Motor neuron (in vitro differentiated cells): ENCODE results near the gene DDIT3. TPM values are rescaled to one million over a fixed set of nuclear protein-coding genes. Genes with fewer than 3 reads are reported as not detected.

Experiments used
- ATAC-seq, 8 experiments: fragments of 200-7000 bp; cut with Tn5 transposase; replicated peaks in 6 of 8; 2 replicates each; pipeline ENCODE4 v1.8.0; 2021; ENCODE audit warnings: mild to moderate bottlenecking in 8 of 8, moderate library complexity in 8 of 8
- H3K27ac ChIP-seq, 2 donors: fragments of 250-450 bp; sonication (Bioruptor Pico); 2 replicates each; pipeline ENCODE4 v1.9.0; 2021; ENCODE audit warnings: antibody characterized with exemption in 2 of 2, mild to moderate bottlenecking in 2 of 2, moderate library complexity in 1 of 2
- H3K4me1 ChIP-seq, 2 donors: fragments of 250-450 bp; sonication (Bioruptor Pico); replicated peaks in 1 of 2; 2 replicates each; pipeline ENCODE4 v1.6.1; 2021; ENCODE audit warnings: antibody characterized with exemption in 2 of 2, mild to moderate bottlenecking in 2 of 2, moderate library complexity in 1 of 2
- H3K4me3 ChIP-seq, 5 donors: fragments of 250-450 bp; sonication (Bioruptor Pico); 2 replicates each; pipeline ENCODE4 v1.9.0; 2021; ENCODE audit warnings: antibody characterized with exemption in 5 of 5, mild to moderate bottlenecking in 5 of 5, moderate library complexity in 4 of 5
- WGBS, 10 experiments: fragments of 450-650 bp; shearing (Covaris generic); methylation state at CpG; one replicate each; pipeline ENCODE4 v1.0.0; 2022; 5-methylcytosine and 5-hydroxymethylcytosine counted together
- in situ Hi-C, 9 experiments: fragments of 400-800 bp; cut with MboI; loops; one replicate each; pipeline ENCODE4 v1.15.0; 2021; ENCODE audit warnings: low sequenced_read_pairs in 9 of 9, low pct_unique_long_range_greater_than_20kb in 2 of 9; ENCODE audit not compliant: unreplicated experiment in 9 of 9
- total RNA-seq, 8 experiments: library from RNA; unstranded; fragments of 300-600 nt; gene quantifications; 2 replicates each; pipeline versions ENCODE4 v1.2.3 to v1.2.4, GENCODE V29; 2022

The DDIT3 gene
- total RNA-seq, 8 experiments from 2014 or later: 31.9 to 244 (median 136) TPM

DNA sequence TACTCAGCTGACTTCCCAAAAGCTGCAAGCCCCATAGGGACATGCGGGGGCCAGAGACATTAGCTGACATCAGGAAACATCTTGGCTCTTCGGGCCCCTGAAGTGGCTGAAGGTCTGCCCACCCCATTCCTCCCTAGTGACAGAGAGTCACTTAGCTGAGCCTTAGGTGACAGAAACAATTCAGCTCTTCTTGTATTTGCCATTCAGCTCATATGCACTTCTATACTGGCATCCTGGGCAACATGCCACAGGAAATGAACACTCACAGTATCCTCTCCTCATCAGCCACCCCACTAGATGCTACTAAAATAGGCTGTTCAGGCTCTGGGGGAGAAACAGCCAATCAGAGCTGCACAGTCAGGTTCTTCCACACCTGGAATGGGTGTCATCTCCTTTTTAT lies 23.3 kb upstream of the DDIT3 start:
- ATAC-seq: no peak
- 67 to 100% (median 83%) methylated on average over 1 to 2 of the region's 2 CpGs; no CpG with 5 or more reads in 3 of the 10 experiments for WGBS, 10 experiments
- in situ Hi-C loops: no loop called here
- Histone ChIP-seq H3K27ac (no peak overlapping the region), H3K4me1 (peaks cover 29 to 34% of the 10 kb centered on the region in 2 donors), H3K4me3 (no peak overlapping the region)

- in situ Hi-C loops: no loop called here
- no peak overlapping the region for H3K27ac ChIP-seq
- peaks cover 29 to 34% of the 10 kb centered on the region in 2 donors for H3K4me1 ChIP-seq
- no peak overlapping the region for H3K4me3 ChIP-seq
- ATAC-seq: no peak
- 50 to 100% (median 63%) methylated on average over 1 to 2 of the region's 2 CpGs; no CpG with 5 or more reads in 4 of the 10 experiments for WGBS, 10 experiments
These were observed 21.4 kb upstream of the DDIT3 start for GRCh38 chr12:57541717-57542116.

DNA sequence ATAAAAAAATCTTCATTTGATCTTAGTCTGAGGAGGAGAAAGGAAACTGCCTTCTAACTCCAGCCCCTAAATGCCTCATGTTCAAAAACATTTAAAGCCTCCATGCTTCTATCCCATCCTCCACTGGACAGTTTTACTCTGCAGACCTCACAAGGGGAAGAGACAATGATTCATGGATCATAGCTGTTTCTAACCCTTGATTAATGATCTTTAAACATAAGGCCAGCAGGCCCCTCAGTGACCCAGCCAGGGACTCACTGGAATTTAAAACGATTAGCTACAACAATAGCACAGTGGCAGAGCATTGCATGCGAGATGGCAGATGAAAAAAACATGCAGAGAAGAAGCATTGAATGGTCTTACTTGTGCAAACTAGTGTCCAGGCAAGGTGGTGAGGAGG lies 20.7 kb upstream of the DDIT3 start:
- Histone ChIP-seq H3K4me1 (peaks cover 26 to 32% of the 10 kb centered on the region in 2 donors), H3K27ac (peak overlapping the region; percentile 1), H3K4me3 (no peak overlapping the region)
- in situ Hi-C loops: no loop called here
- ATAC-seq: peak in 6 of 8 experiments; percentile 30 to 92 (median 87)
- WGBS, 10 experiments: 0 to 53% (median 0%) methylated on average over 1 to 2 of the region's 2 CpGs; no CpG with 5 or more reads in 2 of the 10 experiments

DNA sequence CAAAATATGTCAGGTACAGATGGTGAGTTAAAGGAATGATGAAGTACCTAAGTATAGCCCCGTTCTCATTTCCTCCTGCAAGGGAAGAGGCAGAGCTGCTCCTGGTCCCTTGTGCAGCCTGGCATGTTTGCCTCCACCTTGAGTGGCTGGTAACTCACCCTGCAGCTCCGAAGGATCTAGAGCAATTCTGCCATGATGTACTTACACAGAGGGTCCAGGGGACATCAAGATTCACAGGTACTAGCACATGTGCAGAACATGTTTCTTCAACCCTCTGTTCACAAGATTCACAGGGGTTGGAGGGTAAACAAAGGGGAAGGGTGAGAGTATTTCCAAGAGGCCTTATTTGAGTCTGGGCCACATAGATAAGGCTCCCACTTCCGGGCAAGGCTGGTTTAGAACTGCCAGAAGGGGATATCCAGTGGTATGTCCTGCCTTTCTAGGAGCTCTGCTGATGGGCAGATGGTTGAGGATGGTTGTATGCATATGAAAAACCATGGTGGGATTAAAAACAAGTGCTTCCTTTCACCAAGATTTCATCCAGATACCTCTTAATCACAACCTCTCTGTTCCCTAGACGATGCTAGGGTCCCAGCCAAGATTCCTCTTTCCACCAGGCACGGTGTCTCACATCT lies 18.9 kb upstream of the DDIT3 start:
- Histone ChIP-seq H3K4me1 (peaks cover 19 to 25% of the 10 kb centered on the region in 2 donors), H3K27ac (peak overlapping the region in 1 of 2 donors; percentile 61), H3K4me3 (no peak overlapping the region)
- in situ Hi-C loops: no loop called here
- WGBS, 10 experiments: 70 to 100% (median 94%) methylated on average over 1 to 5 of the region's 5 CpGs; no CpG with 5 or more reads in 2 of the 10 experiments
- ATAC-seq: no peak

GRCh38 chr12:57536597-57536942 lies 16.3 kb upstream of the DDIT3 start:
- Histone ChIP-seq H3K4me3 (no peak overlapping the region), H3K4me1 (peaks cover 19 to 23% of the 10 kb centered on the region in 2 donors), H3K27ac (no peak overlapping the region)
- no peak for ATAC-seq
- in situ Hi-C loops: no loop called here
- 100% methylated on average over 1 of the region's 1 CpG; no CpG with 5 or more reads in 7 of the 10 experiments for WGBS, 10 experiments

DNA sequence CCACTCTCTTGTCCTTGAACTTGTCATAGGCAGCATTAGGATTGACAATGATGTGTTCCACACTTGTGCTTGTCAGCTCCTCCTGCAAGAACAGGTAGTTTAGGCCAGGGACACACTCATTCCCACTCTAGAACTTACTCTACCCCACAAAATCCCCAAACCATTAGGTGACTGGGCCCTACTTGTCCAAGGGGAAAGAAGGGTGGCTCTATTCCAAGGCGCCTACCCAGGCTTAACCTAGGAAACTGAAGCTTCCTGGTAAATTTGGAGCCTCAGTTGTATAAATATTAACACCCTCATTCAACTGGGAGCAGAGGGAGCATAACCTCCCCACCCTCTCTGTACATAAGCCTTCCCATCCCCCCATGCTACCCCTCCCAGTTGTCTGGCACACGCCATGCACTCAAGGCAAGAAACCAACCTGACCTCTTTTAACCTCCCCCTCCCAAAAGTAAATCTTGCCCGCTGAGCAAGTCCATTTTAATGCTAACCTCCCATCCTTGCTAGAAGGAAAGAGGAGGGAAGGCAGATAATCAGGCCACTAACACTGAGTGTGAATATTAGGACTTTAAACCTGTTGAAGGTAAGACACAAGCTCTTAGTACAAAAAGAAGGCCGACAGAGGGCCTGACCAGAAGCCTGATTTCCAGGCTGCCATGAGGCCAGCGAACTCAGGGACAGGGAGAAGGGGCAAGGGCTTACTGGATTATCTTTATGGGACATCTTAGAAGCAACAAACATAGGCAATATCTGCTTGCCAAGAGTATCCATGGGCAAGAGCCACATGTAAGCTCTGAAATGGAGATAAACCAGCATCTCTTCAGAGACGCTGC lies 15.7 kb upstream of the DDIT3 start:
- H3K4me1 ChIP-seq: peaks cover 13 to 17% of the 10 kb centered on the region in 2 donors
- in situ Hi-C loops: no loop called here
- no peak overlapping the region for H3K27ac ChIP-seq
- WGBS, 10 experiments: 0 to 100% (median 61%) methylated on average over 1 to 4 of the region's 6 CpGs; no CpG with 5 or more reads in 2 of the 10 experiments
- ATAC-seq: peak in 2 of 8 experiments; percentile 58 to 62
- no peak overlapping the region for H3K4me3 ChIP-seq

DNA sequence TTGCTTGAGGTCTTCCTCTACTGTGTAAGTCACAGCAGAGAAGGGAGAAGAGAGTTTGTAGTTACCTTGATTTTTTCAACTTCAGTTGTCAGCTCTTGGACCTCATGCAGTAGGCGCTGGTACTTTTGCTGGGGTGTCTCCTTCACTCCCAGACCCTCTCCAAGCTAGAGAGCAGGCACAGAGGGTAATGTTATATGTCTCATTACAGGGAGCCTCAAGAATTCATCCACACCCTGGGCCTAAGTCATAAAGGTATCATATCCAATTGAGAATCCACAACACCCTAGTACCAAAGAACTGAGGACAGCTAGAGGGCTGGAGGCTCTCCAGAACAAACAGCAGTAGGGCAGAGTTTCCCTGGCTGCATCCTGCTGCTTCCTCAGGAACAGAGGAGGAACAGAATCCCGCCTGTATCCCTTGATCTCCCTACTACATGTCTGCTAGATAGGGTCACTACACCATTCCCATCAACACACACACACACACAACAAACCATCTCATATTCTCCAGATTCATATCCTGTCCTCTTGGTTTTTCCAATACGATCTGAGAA lies 14.8 kb upstream of the DDIT3 start:
- 80 to 100% (median 100%) methylated on average over 1 to 2 of the region's 3 CpGs; no CpG with 5 or more reads in 2 of the 10 experiments for WGBS, 10 experiments
- no peak overlapping the region for H3K4me3 ChIP-seq
- H3K4me1 ChIP-seq: peaks cover 9 to 11% of the 10 kb centered on the region in 2 donors
- H3K27ac ChIP-seq: no peak overlapping the region
- ATAC-seq: no peak
- in situ Hi-C loops: no loop called here

- in situ Hi-C loops: no loop called here
- Histone ChIP-seq H3K4me3 (no peak overlapping the region), H3K4me1 (peaks cover 7 to 12% of the 10 kb centered on the region in 2 donors), H3K27ac (no peak overlapping the region)
- ATAC-seq: no peak
- 98 to 100% (median 100%) methylated on average over 1 to 5 of the region's 5 CpGs; no CpG with 5 or more reads in 4 of the 10 experiments for WGBS, 10 experiments
These were observed 13.9 kb upstream of the DDIT3 start for GRCh38 chr12:57534250-57534649.

GRCh38 chr12:57533108-57533507 lies 12.8 kb upstream of the DDIT3 start:
- no peak overlapping the region for H3K4me3 ChIP-seq
- H3K4me1 ChIP-seq: peaks cover 7 to 12% of the 10 kb centered on the region in 2 donors
- H3K27ac ChIP-seq: no peak overlapping the region
- WGBS, 10 experiments: 80 to 100% (median 90%) methylated on average over 1 to 5 of the region's 8 CpGs; no CpG with 5 or more reads in 7 of the 10 experiments
- ATAC-seq: no peak
- in situ Hi-C loops: no loop called here

- Histone ChIP-seq H3K4me3 (no peak overlapping the region), H3K4me1 (peaks cover 7 to 12% of the 10 kb centered on the region in 2 donors), H3K27ac (no peak overlapping the region)
- ATAC-seq: no peak
- in situ Hi-C loops: no loop called here
- WGBS, 10 experiments: 83% methylated on average over 1 of the region's 1 CpG; no CpG with 5 or more reads in 9 of the 10 experiments
These were observed 11.5 kb upstream of the DDIT3 start for GRCh38 chr12:57531836-57532235.

GRCh38 chr12:57530396-57531142 lies 10.3 kb upstream of the DDIT3 start:
- Histone ChIP-seq H3K27ac (peak overlapping the region; percentile 71 to 78), H3K4me1 (peaks cover 12 to 16% of the 10 kb centered on the region in 2 donors), H3K4me3 (no peak overlapping the region)
- ATAC-seq: no peak
- in situ Hi-C loops: no loop called here
- 84 to 100% (median 100%) methylated on average over 1 to 5 of the region's 5 CpGs; no CpG with 5 or more reads in 1 of the 10 experiments for WGBS, 10 experiments

- ATAC-seq: peak in 2 of 8 experiments; percentile 17 to 48
- H3K27ac ChIP-seq: peak overlapping the region; percentile 71 to 78
- H3K4me1 ChIP-seq: peaks cover 19 to 23% of the 10 kb centered on the region in 2 donors
- in situ Hi-C loops: no loop called here
- H3K4me3 ChIP-seq: no peak overlapping the region
- 33 to 80% (median 53%) methylated on average over 2 to 4 of the region's 6 CpGs; no CpG with 5 or more reads in 6 of the 10 experiments for WGBS, 10 experiments
These were observed 9.5 kb upstream of the DDIT3 start for GRCh38 chr12:57529831-57530230.
